IPS-15b (cell line): Measurements from ENCODE around the gene RHEB.

ENCODE experiments used
- H3K27me3 ChIP-seq: one replicate; pipeline ENCODE4 v1.6.1; 2013; ENCODE audit warnings: low read length; ENCODE audit not compliant: control insufficient read depth, insufficient read depth
- H3K36me3 ChIP-seq: one replicate; pipeline ENCODE4 v1.6.1; 2013; ENCODE audit warnings: low read length; ENCODE audit not compliant: control insufficient read depth, insufficient read depth
- H3K4me1 ChIP-seq: one replicate; pipeline ENCODE4 v1.6.1; 2013; ENCODE audit warnings: mild to moderate bottlenecking, low read length; ENCODE audit not compliant: control insufficient read depth, insufficient read depth
- H3K4me3 ChIP-seq: one replicate; pipeline ENCODE4 v1.5.1; 2013; ENCODE audit warnings: low read depth, low read length
- H3K9ac ChIP-seq: one replicate; pipeline ENCODE4 v1.6.1; 2013; ENCODE audit warnings: low read depth, mild to moderate bottlenecking, low read length
- H3K9me3 ChIP-seq: one replicate; pipeline ENCODE4 v1.6.1; 2013; ENCODE audit warnings: mild to moderate bottlenecking, low read length; ENCODE audit not compliant: control insufficient read depth, insufficient read depth

Gene RHEB

DNA sequence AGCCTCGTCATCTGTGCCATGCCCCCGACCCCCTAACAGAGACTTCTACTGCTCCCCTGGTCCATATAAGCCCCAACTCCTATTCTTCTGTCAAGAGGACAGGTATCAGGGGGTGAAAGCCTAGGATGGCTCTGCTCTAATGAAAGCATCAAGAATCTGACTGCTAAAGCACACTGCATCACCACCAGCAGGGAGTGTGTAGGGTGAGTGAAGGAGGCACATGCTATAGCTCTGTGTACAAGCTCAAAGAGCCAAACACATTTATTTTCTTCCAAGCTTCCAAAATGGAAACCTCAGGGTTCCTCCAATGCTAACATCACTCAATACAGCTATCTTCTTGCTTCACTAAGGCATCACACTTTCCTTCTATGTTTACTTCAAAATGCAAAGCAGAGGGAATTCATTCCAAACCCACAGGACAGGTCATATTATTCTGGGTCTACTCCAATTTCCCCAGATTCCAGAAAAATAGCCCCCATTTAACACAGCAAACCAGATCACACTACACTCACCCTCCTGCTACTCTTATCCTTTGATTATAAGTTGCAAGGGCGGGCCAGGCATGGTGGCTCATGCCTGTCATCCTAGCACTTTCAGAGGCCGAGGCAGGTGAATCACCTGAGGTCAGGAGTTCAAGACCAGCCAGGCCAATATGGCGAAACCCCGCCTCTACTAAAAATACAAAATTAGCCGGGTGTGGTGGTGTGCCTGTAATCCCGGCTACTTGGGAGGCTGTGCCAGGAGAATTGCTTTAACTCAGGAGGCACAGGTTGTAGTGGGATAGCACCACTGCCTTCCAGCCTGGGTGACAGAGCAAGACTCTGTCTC lies 36.6 kb downstream of the RHEB start:
- Histone ChIP-seq H3K9ac (no peak overlapping the region), H3K27me3 (no peaks in the 10 kb centered on the region)

DNA sequence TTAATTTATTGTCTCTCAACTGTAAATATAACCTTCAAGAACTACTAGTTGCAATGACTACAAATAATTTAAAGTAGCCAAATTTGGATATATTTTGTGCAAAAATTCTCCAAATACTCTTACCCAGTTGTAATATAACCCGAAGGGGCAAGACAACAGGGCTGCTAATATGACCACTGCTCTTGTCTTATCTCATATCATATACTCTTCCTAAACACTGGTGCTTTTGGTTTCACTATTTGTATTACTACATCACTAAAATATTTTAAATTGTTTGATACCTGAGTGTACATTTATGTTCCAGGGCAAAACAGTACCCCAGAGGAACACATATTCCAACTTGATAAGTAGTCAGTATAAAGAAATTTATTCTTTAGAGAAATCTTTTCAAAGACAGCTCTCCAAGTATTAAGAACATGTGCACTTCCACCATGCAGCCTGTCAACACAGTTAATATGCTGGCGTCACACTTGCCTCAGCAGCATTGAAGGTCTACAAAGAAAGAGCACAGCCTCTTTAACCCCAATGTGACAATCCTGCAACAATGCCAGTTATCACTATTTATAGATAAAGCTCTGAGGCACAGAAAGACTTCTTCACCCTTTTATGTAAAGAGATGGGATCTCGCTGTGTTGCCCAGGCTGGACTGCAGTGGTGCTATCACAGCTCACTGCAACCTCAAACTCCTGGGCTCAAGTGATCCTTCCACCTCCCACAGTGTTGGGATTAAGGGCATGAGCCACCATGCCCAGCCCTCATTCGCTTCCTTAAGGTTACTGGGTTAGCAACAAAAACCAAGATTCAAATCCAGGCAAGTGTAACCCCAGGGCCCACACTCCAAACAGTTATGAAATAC lies 37.8 kb downstream of the RHEB start:
- Histone ChIP-seq H3K36me3 (no peaks in the 10 kb centered on the region), H3K9me3 (no peaks in the 10 kb centered on the region), H3K27me3 (no peaks in the 10 kb centered on the region), H3K4me1 (peaks cover 5% of the 10 kb centered on the region), H3K4me3 (no peak overlapping the region), H3K9ac (no peak overlapping the region)

More for the DNA sequence above, 36.6 kb downstream of the RHEB start:
- no peaks in the 10 kb centered on the region for H3K9me3 ChIP-seq
- H3K4me3 ChIP-seq, result no peak overlapping the region
- H3K36me3 ChIP-seq, result no peaks in the 10 kb centered on the region
- peaks cover 3% of the 10 kb centered on the region for H3K4me1 ChIP-seq

GRCh38 chr7:151477867-151478266 lies 41.8 kb downstream of the RHEB start:
- Histone ChIP-seq H3K4me1 (peaks cover 7% of the 10 kb centered on the region), H3K27me3 (no peaks in the 10 kb centered on the region), H3K9ac (no peak overlapping the region), H3K4me3 (no peak overlapping the region), H3K9me3 (no peaks in the 10 kb centered on the region), H3K36me3 (no peaks in the 10 kb centered on the region)

DNA sequence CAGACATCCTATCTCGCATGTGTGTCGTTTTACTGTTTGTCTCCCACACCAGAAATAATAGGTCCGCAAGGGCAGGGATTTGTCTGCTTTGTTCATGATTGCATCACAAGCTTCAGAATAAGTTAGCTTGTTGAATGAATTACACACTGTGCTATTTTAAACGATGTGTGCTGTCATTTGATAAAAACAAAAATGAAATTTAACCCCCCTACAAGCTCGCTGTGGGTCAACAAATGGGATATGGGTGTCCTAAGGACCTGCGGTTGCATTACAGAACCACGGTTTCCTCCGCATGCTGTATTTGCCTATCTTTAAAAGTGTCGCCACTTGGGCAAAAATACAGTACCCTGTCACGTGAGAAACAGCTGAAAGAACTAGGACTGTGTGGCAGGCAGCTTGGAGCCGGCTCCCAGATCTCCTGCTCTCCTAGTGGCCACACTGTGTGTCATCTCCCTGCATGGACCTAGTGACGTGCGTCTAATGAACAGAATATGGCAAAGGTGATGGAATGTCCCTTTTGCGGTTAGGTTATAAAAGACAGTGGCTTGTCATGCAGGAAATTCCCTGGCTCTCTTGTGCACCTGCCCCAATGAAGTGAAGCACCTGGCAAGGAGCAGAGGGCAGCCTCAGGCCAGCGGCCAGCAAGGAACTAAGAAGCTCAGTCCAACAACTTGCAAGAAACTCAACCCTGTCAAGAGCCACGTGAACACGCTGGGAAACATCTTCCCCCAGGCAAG lies 46.9 kb downstream of the RHEB start:
- Histone ChIP-seq H3K36me3 (peaks cover 10% of the 10 kb centered on the region), H3K9me3 (no peaks in the 10 kb centered on the region), H3K4me3 (no peak overlapping the region), H3K4me1 (peaks cover 21% of the 10 kb centered on the region), H3K27me3 (no peaks in the 10 kb centered on the region), H3K9ac (no peak overlapping the region)

GRCh38 chr7:151470711-151471110 lies 49.0 kb downstream of the RHEB start:
- Histone ChIP-seq H3K9me3 (no peaks in the 10 kb centered on the region), H3K9ac (no peak overlapping the region), H3K36me3 (peaks cover 15% of the 10 kb centered on the region), H3K4me1 (peaks cover 21% of the 10 kb centered on the region), H3K27me3 (no peaks in the 10 kb centered on the region), H3K4me3 (no peak overlapping the region)

DNA sequence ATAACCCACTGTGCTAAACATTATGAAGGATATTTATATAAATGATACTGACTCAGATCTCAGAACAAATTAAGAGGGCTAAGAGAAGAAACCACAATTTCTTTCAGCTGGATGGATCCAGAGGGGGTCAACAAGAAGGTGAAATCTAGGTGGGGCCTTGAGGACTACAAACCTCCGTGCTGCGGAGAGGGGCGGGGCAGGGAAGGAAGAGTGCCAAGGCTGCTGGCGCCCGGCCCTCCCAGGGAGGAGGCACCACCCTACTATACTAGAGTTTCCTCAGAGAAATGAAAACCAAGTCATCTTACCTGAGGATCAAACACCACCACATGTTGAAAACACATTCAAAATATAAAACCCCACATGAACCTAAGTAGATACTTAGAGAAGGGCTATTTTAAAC lies 50.4 kb downstream of the RHEB start:
- H3K4me3 ChIP-seq, result no peak overlapping the region
- no peaks in the 10 kb centered on the region for H3K27me3 ChIP-seq
- H3K36me3 ChIP-seq, result peaks cover 22% of the 10 kb centered on the region
- H3K9me3 ChIP-seq, result no peaks in the 10 kb centered on the region
- no peak overlapping the region for H3K9ac ChIP-seq
- peaks cover 21% of the 10 kb centered on the region for H3K4me1 ChIP-seq

DNA sequence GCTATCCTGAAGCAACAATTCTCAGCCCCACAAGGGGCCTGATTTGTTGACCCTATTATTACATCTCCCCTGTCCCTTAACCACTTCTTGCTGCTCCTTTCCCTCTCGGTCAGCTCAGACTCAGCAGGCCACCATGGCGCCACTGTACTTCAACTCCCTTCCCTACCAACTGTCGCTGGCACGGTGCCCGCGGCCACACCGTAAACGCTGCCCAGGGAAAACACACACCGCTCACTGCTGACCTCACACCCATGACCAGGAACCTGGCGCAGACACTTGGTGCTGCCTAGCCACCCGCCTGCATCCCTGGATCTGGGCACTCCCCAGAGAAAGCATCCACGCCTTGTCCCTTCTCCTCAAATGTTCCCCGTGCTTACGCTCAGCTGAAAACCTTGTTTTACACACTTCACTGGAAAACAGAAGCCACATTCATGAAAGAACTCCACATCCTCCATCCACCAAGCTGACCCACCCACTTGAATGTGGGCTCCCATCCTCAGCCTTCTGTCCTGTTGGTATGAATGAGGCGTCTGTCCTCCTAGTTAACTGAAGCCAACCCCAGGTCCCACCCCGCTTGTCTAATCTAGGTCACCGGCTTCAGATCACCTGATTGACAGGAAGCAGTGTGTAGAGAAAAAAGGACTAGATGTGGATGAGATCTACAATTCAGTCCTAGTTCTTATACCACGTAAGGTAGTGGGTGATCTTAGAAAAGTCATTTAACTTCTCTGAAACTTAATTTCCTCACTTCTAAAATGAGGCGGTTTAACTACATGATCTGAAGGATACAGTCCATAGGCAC lies 51.3 kb downstream of the RHEB start:
- H3K27me3 ChIP-seq, result no peaks in the 10 kb centered on the region
- H3K9me3 ChIP-seq, result no peaks in the 10 kb centered on the region
- H3K4me1 ChIP-seq, result peaks cover 21% of the 10 kb centered on the region
- H3K36me3 ChIP-seq, result peaks cover 25% of the 10 kb centered on the region
- H3K4me3 ChIP-seq, result no peak overlapping the region
- H3K9ac ChIP-seq, result no peak overlapping the region

- Histone ChIP-seq H3K36me3 (peaks cover 25% of the 10 kb centered on the region), H3K9me3 (no peaks in the 10 kb centered on the region), H3K9ac (no peak overlapping the region), H3K27me3 (no peaks in the 10 kb centered on the region), H3K4me3 (no peak overlapping the region), H3K4me1 (no peaks in the 10 kb centered on the region)
Observed at GRCh38 chr7:151465169-151465568, 54.5 kb downstream of the RHEB start.

DNA sequence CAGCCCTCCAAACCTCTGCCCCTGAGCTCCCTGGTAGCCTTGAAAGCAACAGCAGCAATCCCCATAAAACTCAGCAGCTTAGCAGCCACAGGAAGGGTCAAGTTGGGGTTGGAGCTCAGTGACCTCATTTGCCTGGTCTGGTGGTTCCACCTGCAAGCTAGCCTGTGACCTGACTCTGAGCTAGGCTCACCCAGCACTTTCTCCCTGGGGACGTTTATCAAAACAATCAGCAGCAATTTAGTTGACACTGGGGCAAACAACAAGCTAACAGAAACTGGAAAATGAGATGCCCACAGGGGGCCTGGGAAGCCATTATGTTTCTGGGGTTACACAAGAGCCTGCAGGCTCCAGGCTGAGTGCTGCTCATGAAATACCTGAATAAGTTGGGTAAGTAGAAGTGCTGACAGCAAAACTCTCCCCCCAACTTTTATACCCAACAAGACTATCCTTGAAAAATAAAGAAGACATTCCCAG lies 57.4 kb downstream of the RHEB start:
- H3K9me3 ChIP-seq, result no peaks in the 10 kb centered on the region
- H3K4me3 ChIP-seq, result no peak overlapping the region
- no peak overlapping the region for H3K9ac ChIP-seq
- H3K4me1 ChIP-seq, result peaks cover 8% of the 10 kb centered on the region
- H3K27me3 ChIP-seq, result no peaks in the 10 kb centered on the region
- peaks cover 15% of the 10 kb centered on the region for H3K36me3 ChIP-seq

GRCh38 chr7:151461942-151462230 lies 57.8 kb downstream of the RHEB start:
- Histone ChIP-seq H3K27me3 (no peaks in the 10 kb centered on the region), H3K4me3 (no peak overlapping the region), H3K9me3 (no peaks in the 10 kb centered on the region), H3K9ac (no peak overlapping the region), H3K36me3 (peaks cover 15% of the 10 kb centered on the region), H3K4me1 (peaks cover 8% of the 10 kb centered on the region)
